Gastrocnemius medialis (tissue), 4 donors: ENCODE data around the gene AGBL1. TPM values are rescaled to one million over a fixed set of nuclear protein-coding genes. Genes with fewer than 3 reads are reported as not detected.

Experiments
- ATAC-seq, 2 donors: fragments of 150-250 bp; one replicate each; pipeline ENCODE4 v1.9.1; 2016
- DNase-seq, 2 donors: peaks; one replicate each; pipeline ENCODE4 v3.0.0-alpha.2; 2019
- H3K27ac ChIP-seq, 4 donors: fragments of 200-600 bp; sonication (generic); 1 replicate in 1 of 4; 2 replicates in 3 of 4; pipeline ENCODE4 v1.5.1; 2016 to 2018; ENCODE audit warnings: mild to moderate bottlenecking in 2 of 4, moderate library complexity in 1 of 4
- H3K27me3 ChIP-seq, 3 donors: fragments of 200-600 bp; sonication (generic) in 2 of 3; 1 replicate in 1 of 3; 2 replicates in 2 of 3; pipeline versions ENCODE4 v1.5.1 to v1.6.0; 2016 to 2019; ENCODE audit warnings: mild to moderate bottlenecking in 1 of 3, moderate library complexity in 1 of 3
- H3K36me3 ChIP-seq, 2 donors: fragments of 200-600 bp; sonication (generic) in 1 of 2; one replicate each; pipeline ENCODE4 v1.5.1; 2017 to 2018
- H3K4me1 ChIP-seq, 2 donors: fragments of 200-600 bp; sonication (generic) in 1 of 2; one replicate each; pipeline ENCODE4 v1.5.1; 2016 to 2017; ENCODE audit warnings: mild to moderate bottlenecking in 2 of 2
- H3K4me3 ChIP-seq, 4 donors: fragments of 200-600 bp; sonication (generic) in 3 of 4; 1 replicate in 1 of 4; 2 replicates in 3 of 4; pipeline ENCODE4 v1.5.1; 2016 to 2019; ENCODE audit warnings: mild to moderate bottlenecking in 2 of 4
- H3K9me3 ChIP-seq, 3 donors: fragments of 200-600 bp; sonication (generic) in 2 of 3; 1 replicate in 1 of 3; 2 replicates in 2 of 3; pipeline ENCODE4 v1.5.1; 2016 to 2019
- CTCF ChIP-seq, 5 experiments: fragments of 450-650 bp in 3 of 5; fragments of 200-600 bp in 2 of 5; sonication (generic) in 2 of 5; IDR thresholded peaks in 4 of 5; conservative IDR thresholded peaks in 1 of 5; 1 replicate in 4 of 5; 2 replicates in 1 of 5; pipeline ENCODE4 v1.5.1; 2016 to 2019; ENCODE audit warnings: antibody characterized with exemption in 5 of 5, mild to moderate bottlenecking in 3 of 5, moderate library complexity in 3 of 5
- POLR2A ChIP-seq, 2 donors: fragments of 450-650 bp; IDR thresholded peaks; one replicate each; pipeline ENCODE4 v1.6.1; 2017; ENCODE audit warnings: antibody characterized with exemption in 2 of 2, mild to moderate bottlenecking in 2 of 2, moderate library complexity in 2 of 2
- in situ Hi-C, 4 donors: fragments of 200-750 bp; cut with MboI; loops; one replicate each; pipeline versions ENCODE4 v1.15.0 to v1.8.0; 2017; ENCODE audit warnings: low sequenced_read_pairs in 4 of 4
- intact Hi-C: fragments of 100-400 bp; cut with DNase I; formaldehyde crosslinking; loops from one replicate; pipeline ENCODE4 v1.15.1; 2023; ENCODE audit warnings: low total_unique reads
- total RNA-seq, 4 donors: library from RNA; depleted of rRNA; stranded (reverse); fragments of >200 nt; gene quantifications; one replicate each; pipeline versions ENCODE4 v1.1.0 to v1.2.3, GENCODE V29; 2016

Gene AGBL1
- total RNA-seq, 4 donors from 2014 or later = 3.8 to 29.7 (median 15.9) TPM

DNA sequence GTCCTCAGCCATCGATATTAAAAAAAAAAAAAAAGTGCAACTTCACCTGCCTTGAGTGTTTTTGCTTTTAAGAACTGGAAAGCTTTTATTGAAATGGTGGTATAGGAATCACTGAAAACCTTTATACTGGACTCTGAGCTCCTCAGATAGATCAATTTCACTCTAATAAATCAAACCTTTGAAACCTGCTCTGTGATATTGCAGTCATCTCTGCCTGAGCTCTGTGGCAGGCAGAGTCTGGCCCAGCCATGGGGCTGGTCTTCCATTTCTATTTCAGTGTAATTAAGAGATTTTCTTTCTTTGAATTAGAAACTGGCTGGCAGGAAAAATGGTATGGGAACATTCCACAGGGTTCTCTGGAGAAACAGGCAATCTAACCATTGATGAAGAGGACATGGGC lies 762.5 kb downstream of the AGBL1 start:
- Histone ChIP-seq H3K27ac (no peak overlapping the region), H3K4me3 (no peak overlapping the region), H3K4me1 (peaks cover 6 to 18% of the 10 kb centered on the region in 2 donors), H3K27me3 (no peaks in the 10 kb centered on the region), H3K36me3 (no peaks in the 10 kb centered on the region), H3K9me3 (no peaks in the 10 kb centered on the region)
- ATAC-seq (no peak), DNase-seq (no peak)
- in situ Hi-C loops = no loop called here
- intact Hi-C loops = no loop called here
- no peak for TF ChIP-seq POLR2A (IDR thresholded peaks at IDR 0.05)
- TF ChIP-seq CTCF (IDR thresholded peaks at IDR 0.05 in 4 of 5, conservative IDR thresholded peaks at IDR 0.05 in 1 of 5) = no peak

- Histone ChIP-seq H3K36me3 (no peaks in the 10 kb centered on the region), H3K4me1 (no peaks in the 10 kb centered on the region), H3K9me3 (no peaks in the 10 kb centered on the region), H3K4me3 (no peak overlapping the region), H3K27me3 (no peaks in the 10 kb centered on the region), H3K27ac (no peak overlapping the region)
- ATAC-seq (no peak), DNase-seq (no peak)
- in situ Hi-C loops (no loop called here), intact Hi-C loops (no loop called here)
- TF ChIP-seq POLR2A (IDR thresholded peaks at IDR 0.05) (no peak), CTCF (IDR thresholded peaks at IDR 0.05 in 4 of 5, conservative IDR thresholded peaks at IDR 0.05 in 1 of 5) (no peak)
Observed at GRCh38 chr15:86846036-86846435, 766.4 kb downstream of the AGBL1 start.

GRCh38 chr15:86849136-86849535 lies 769.5 kb downstream of the AGBL1 start:
- Histone ChIP-seq H3K36me3 (no peaks in the 10 kb centered on the region), H3K9me3 (no peaks in the 10 kb centered on the region), H3K27ac (no peak overlapping the region), H3K27me3 (no peaks in the 10 kb centered on the region), H3K4me1 (peaks cover 12 to 20% of the 10 kb centered on the region in 2 donors), H3K4me3 (no peak overlapping the region)
- in situ Hi-C loops (no loop called here), intact Hi-C loops (no loop called here)
- DNase-seq (no peak), ATAC-seq (no peak)
- TF ChIP-seq POLR2A (IDR thresholded peaks at IDR 0.05) = no peak
- TF ChIP-seq CTCF (IDR thresholded peaks at IDR 0.05 in 4 of 5, conservative IDR thresholded peaks at IDR 0.05 in 1 of 5) = no peak

DNA sequence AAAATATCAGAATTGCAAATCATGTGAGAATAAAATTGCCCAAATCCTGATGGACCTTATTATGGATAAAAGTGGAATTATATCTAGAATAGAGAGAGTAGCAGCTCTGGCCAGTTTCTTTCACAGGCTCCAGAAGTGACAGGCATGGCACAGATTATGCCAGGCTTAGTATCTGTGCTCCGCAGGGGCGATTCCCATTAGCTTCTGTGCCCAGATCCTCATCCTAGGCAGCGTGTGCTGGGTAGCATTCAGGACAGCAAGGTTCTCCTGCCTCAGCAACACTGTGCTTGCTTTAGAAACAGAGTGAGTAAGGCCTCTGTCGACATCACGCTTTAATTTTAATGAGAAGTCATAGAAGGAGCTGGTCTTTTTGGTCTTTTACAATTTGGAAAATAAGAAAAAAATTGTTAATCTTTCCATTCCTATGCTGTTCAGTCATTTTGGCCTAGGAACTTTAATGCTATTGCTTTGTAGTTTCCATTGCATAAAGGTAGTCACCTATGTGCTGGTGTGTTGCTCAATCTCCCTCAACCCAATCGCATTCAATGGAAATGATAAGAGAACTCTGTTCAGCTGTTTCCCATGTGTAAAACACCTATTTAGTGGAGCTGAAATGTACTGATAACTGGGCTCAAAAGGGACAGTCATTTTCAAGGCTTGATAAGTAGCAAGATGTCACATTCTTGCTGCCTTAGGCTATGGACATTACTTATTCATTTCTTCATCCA lies 770.1 kb downstream of the AGBL1 start:
- peaks cover 18 to 26% of the 10 kb centered on the region in 2 donors for H3K4me1 ChIP-seq
- no peak overlapping the region for H3K4me3 ChIP-seq
- intact Hi-C loops (no loop called here), in situ Hi-C loops (no loop called here)
- H3K27ac ChIP-seq = no peak overlapping the region
- no peak for ATAC-seq
- no peaks in the 10 kb centered on the region for H3K9me3 ChIP-seq
- DNase-seq = no peak
- H3K27me3 ChIP-seq = no peaks in the 10 kb centered on the region
- TF ChIP-seq CTCF (IDR thresholded peaks at IDR 0.05 in 4 of 5, conservative IDR thresholded peaks at IDR 0.05 in 1 of 5) = no peak
- H3K36me3 ChIP-seq = no peaks in the 10 kb centered on the region

DNA sequence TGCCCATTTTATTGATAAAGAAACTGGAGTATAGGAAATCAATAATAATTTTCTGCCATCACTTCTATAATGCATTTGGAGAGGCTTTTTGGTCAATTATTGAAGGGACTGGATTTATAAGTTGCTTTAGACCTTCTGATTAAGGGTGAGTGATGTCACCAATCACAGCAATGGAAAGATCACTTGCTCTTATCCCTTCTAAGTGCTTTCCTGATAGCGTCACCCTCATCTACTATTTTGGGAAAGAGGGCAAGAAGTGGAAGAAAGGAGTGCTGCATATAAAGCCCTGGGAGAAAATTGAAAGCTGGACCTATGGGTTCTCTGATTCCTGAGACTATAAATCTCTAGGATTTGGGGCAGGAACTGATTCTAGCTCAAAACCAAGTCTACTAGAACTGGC lies 771.3 kb downstream of the AGBL1 start:
- no peak for DNase-seq
- Histone ChIP-seq H3K4me3 (no peak overlapping the region), H3K27me3 (no peaks in the 10 kb centered on the region), H3K27ac (no peak overlapping the region), H3K36me3 (no peaks in the 10 kb centered on the region), H3K9me3 (no peaks in the 10 kb centered on the region), H3K4me1 (peaks cover 28 to 38% of the 10 kb centered on the region in 2 donors)
- in situ Hi-C loops = no loop called here
- intact Hi-C loops = no loop called here
- ATAC-seq = no peak
- TF ChIP-seq POLR2A (IDR thresholded peaks at IDR 0.05) = no peak
- no peak for TF ChIP-seq CTCF (IDR thresholded peaks at IDR 0.05 in 4 of 5, conservative IDR thresholded peaks at IDR 0.05 in 1 of 5)
